HUDEP-2 (cell line): Measurements from ENCODE around the gene SUSD1.
"Not testable (repeated sequence)": the region's sequence is repeated elsewhere in the genome, so short reads cannot be mapped to it uniquely, and the experiment has no call there.

Experiments
- DNase-seq, 76 experiments: peaks; one replicate each; lab custom pipeline; 2025; ENCODE audit not compliant: unreplicated experiment in 76 of 76; lab: John Stamatoyannopoulos, UW

Gene SUSD1

DNA sequence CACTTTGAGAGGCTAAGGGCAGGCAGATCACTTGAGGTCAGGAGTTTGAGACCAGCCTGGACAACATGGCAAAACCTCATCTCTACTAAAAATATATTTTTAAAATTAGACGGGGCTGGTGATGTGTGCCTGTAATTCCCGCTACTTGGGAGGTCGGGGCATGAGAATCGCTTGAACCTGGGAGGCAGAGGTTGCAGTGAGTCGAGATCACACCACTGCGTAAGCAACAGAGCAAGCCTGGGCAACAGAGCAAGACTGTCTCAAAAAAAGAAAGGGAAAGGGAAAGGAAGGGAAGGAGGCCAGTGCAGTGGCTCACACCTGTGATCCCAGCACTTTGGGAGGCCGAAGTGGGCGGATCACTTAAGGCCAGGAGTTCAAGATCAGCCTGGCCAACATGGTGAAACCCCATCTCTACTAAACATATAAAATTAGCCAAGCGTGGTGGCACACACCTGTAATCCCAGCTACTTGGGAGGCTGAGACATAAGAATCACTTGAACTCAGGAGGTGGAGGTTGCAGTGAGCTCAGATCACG lies 101.4 kb downstream of the SUSD1 start:
- not testable (repeated sequence) for DNase-seq

DNA sequence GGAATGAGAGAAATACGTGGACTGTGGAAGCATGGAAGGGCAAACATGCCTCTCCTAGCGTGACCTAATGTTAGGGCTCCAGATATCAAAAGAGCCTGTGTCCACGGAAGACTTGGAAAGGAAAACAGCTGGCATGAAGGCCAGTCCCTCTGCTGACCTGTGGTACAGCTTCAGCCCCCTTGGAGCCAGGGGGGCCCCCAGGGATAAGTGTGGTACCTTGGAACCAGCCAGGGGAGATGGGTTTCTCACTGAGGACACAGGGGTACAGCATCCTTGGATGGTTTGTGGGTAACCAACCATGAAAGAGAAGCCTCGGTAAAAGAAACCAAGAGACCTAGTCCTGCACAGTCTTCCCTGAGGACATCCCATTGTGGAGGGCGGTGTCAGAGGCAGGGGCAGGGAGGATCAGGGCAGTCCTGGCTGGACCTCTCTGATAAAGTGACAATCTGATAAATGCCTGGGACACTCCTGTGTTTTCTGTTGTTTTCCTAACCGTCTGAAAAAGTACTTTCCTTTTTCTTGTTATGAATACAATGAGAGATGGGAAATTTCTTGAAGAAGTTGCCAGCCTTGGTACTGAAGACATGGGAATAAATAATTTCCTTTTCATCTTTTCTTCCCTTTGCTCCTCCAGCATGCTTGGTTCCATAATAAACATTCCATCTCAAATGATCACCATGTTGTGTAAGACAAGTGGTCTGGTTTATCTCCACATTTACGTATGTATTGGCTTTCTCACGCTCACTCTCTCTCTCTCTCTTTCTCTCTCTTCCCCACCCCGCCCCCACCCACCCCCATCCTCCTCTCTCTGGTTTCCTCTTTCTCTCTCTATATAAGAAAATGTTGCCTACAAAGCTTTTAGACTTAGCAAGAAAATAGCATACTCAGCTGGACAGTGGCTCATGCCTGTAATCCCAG lies 102.1 kb downstream of the SUSD1 start:
- peak in 52 of 76 experiments; percentile 4 to 71 (median 32) for DNase-seq

DNA sequence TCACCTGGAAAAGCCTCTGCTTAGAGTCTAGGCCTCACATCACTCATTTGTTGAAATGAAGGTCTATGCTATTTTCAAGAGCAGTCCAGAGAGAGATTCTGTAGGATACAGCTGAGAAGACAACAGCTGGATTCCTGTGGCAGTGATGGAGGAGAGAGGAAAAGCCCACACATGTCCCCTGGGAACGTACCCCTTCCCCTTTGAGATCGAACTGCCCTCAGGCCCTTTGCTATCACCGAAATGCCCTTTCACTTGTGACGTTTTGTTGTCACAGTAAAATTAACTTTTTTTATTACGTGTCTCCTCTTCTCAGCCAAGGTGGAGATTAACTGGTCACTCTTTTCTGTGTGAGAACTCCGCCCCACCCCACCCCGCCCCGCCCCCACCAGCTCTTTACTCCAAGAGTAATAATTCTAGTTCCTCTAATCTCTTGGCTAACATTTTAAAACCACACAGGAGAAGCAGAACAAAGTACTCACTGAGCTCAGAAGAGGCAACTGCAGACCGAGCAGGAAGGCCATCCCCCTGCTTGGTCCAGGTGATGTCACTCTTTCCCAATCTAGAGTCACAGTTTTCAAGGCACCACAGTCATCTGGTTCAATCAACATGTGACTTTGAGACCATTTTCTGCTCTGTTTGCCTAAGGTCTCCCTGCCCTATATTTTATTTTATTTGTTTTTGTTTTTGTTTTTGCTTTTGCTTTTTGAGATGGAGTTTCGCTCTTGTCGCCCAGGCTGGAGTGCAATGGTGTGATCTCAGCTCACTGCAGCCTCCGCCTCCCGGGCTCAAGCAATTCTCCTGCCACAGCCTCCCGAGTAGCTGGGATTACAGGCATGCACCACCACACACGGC lies 105.6 kb downstream of the SUSD1 start:
- peak in 1 of 76 experiments; percentile 21 for DNase-seq

DNA sequence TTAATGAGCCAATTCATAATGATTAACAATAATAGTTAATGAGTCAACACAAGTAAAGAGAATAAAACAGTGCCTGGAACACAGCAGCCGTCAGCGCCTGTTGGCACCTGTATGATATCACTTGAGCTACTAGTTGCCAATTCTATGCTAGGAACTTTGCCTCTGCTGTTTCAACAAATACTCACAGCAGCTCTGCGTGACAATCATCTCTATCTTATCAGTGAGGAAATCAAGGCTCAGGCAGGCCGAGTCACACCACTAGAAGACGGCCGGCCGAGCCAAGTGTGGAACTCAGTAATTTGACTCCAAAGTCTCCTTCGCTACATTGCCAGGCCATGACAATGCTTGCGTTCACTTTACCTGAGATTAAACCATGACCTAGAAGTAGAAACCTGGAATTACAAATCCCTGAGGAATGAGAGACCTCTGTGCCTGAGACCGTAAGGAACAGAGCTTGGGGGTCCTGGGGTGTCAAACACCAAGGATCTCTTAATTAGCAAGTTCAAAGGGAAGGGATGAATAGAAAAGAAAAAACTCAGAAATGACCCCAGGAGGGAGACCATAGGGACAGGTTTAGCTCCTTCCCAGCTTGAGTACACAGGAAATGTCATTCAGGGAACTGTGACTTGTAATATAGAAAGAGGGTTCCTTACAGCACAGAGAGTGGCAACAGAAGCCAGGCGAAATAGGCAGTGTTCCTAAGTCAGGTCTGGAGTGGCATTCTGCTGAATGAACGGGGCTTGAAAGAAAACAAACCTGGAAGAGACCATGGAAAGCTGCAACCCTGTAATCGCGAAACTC lies 109.1 kb downstream of the SUSD1 start:
- peak in 12 of 76 experiments; percentile 2 to 34 (median 12) for DNase-seq

DNA sequence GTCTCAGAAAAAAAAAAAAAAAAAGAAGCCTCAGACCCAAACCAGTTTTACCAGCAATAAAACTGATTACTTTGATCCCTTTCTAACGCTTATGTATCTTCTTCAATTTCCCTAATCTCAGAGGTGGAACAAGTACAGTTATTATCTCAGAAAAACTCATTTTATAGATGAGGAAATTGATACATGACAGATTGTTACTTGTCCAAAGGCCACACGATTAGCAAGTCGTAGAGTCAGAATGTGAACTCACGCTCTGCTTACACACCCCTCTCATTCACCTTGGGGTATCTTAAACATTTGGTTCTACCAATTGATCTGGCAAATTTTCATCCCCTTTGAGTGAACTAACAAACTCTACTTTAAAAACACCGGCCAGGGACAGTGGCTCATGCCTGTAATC lies 110.2 kb downstream of the SUSD1 start:
- no peak for DNase-seq

DNA sequence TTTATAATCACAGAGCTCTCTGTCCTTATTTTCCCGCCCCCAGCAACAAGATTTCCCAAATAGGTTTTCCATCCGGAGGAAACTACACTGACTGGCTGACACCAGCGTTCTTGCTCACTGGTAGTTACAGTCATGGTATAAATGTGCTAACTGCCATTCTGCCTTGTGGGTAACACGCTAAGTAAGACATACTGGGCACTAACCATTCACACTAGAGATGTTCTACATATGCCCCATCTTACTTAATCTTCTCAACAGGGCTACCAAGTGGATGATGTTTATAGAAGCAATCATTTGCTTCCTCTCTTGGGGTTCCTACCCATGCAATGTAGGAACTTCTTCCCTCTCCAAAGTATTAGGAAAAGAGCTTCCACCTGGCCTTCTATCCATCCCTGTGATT lies 111.5 kb downstream of the SUSD1 start:
- no peak for DNase-seq

DNA sequence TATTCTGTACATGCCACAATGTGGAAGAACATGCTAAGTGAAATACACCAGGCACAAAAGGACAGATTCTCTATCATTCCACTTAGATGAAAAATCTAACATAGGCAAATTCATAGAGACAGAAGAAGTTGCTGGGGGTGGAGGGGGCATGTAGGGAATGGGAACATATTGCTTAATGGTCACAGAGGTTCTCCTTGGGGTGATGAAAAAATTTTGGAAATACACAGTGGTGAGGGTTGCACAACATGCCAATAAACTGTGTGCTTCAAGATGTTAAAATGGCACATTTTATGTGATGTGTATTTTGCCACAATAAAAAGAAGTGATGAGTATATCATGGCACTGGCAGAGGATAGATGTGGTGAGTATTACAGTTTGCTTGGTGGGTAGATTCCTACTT lies 111.9 kb downstream of the SUSD1 start:
- no peak for DNase-seq

DNA sequence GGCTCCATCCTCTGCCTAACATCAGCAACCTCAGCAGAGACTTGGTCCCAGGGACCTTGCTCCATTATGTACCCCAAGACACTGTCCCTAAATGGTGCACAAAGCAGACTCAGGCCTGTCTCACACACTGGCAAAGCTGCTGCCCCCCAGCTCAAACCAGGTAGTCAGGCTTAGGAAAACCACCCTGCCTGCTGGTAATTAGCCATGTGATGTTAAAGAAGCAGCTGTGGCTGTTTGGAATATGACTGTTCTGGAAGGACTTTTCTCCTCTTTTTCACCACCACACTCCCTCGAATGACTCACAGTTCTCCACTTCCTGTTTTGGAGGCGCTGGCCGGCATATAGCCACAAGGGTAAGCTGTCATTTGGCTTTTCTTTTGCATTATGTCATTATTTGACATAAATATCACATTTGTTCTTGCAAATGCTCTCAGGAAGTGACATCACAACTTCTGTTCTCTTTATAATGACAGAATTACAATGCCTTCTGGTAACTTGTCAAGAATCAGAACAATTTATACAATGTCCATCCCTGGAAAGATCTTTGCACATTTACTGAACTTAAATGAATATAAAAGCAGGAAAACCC lies 113.9 kb downstream of the SUSD1 start:
- DNase-seq: peak in 35 of 76 experiments; percentile 3 to 63 (median 24)

DNA sequence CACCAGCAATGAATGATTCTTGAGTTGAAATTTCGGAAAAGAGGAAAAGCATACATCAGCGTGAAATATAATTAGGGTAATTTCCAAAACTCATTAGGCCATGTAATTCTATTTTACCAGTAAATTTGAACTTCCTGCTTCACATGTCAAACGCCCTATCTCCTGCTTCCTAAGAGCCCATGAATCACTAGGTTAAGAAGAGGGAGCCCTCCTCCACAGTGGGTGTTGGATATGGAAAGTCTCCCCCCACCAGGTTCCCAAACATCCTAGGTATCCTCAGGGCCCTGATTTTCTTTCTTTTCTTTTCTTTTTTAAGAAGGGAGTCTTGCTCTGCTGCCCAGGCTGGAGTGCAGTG lies 115.2 kb downstream of the SUSD1 start:
- DNase-seq: no peak

DNA sequence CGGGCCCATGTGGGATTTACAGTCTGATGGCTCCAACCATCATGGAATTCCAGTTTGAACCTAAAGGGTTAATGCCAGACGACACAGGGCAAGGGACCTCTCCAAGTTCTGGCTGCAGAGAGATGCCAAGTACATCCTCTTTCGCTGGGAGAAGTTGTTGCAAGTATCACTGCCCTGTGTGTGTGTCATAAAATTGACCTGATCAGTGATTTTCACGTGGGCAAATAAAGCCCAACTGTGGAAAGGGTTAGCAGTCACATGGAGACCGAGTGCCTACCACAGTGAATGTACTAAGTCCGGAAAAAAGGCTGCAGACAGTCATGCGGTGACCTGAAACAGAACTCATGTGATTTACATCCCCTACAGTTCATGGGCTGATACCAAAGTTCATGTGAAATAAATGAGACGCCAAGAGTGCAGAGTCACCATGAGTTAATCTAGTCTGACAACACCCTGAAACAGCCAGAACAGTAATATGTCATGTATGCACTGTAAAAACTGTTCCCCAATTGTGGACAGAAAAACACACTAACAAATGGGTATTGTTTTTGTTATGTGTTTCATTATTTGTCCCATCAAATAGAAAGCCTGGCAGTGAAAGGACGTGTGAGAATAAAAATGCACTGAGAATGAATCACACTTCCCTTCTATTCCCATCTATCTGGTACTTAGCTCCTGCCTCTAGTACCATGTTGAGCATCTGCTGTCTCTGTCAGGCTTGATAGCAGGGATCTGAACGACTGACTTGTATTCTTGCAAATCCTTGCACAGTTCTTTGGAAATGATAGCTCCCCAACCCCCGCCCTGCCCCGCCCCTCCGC lies 115.7 kb downstream of the SUSD1 start:
- peak in 1 of 76 experiments; percentile 16 for DNase-seq

DNA sequence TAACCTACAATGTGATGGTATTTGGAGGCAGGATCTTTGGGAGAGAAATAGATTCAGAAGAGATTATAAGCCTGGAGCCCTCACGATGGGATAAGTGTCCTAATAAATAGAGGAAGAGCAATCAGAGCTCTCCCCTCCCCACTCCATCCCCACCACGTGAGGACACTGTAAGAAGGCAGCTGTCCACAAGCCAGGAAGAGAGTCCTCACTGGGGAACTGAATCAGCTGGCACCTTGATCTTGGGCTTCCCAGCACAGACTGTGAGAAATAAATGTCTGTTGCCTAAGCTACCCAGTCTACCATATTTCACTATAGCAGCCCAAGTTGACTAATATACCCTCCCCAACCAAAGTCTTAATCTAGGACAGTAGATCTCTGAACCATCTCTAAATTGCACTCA lies 118.1 kb downstream of the SUSD1 start:
- DNase-seq: no peak

DNA sequence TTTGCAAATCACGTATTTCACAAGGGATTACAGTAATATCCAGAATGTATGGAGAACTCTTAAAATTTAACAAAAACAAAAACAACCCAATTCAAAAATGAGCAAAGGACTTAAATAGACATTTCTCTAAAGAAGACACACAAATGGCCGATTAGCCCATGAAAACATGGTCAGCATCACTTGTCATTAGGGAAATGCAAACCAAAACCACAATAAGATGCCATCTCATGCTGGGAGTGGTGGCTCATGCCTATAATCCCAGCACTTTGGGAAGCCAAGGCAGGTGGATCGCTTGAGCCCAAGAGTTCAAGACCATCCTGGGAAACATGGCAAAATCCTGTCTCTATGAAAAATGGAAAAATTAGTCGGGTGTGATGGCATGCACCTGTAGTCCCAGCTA lies 120.2 kb downstream of the SUSD1 start:
- DNase-seq: no peak

DNA sequence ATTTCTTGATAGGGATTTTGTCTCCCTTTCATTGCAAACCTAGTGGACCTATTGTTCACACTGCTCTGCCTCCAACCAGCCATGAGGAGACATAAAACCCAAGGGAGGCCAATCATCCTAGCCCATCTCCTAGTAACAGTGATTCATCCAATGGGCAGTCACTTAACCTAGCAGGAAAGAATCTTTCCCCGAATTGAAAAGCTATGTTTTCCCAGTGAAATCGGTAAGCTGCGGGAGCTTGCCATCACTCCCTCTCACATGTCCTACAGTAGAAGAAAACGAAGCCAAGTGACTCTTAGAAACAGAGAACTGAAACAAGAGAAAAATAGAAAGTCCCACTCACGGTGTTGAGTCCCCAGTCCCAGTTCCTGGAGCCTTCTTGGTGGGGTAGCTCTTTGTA lies 123.3 kb downstream of the SUSD1 start:
- DNase-seq: no peak

DNA sequence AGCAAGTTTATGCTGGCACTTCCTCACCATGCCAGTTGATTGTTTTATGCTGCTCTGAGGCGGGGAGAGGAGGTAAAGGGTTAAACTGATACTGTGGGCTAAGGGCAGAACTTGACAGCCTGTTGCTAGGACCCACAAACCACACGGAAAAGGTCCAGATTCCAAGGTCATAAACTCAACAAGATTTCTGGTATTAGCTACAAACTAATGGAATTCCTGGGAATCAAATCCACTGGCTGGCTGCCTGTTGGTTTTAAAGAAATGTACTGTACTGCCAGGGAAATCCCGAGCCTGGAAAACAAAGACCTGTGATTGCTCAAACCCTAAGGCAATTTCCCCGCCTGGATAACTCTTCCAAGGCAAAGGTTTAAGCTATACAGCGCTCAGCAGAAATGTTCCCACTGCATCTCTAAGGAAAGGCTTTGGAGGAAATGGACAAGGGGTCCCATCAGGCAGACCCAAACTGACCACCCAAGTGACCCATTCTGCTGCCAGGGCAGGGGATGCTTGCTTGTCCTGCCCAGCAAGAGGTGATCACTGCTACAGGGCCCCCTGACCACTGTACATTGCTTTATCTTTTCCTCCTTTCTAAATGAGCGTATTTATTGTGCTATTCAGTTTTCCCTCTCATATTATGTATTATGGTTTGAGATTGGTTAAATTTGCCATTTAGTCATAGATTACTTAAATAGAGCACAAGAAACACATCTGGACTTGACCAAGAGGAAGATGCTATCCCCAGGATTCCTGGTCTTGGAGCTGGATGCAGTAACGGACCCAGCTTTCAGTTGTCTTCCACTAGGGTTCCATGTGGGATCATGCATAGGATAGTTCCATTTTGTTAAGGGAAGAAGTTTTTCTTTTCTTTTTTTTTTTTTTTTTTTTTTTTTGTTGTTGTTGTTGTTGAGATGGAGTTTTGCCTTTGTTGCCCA lies 124.3 kb downstream of the SUSD1 start:
- DNase-seq: no peak

DNA sequence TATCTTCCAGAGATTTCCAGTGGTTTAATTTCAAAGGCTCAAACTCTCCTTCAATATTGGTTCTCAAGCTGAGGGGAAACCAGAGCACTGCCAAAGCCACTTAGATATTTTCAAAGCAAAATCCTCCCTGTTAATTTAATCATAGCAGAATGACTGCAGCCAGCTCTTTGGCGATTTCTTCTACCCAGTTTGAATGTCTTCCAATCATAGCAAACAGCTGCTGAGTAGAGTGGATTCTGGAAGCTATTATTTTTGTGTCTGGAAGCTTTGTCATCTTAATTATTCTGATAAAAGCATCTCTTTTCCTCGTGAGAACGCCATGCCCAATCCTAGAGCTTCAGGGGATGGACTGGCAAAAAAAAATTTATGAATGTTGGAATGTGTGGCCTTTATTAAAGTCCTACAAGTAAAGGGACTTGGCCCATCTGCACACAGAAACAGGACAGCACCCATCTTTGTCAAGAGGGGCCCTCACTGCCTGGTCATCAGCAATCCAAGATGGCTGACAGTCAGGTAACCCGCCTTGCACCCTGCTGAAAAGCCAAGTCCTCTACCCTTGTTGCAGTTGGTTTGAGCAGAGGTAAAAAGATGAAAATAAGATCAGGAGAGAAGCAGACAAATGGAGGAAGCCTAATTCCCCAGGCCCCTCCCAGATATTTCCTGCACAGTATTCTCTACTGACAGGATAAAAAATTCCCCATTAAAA lies 125.1 kb downstream of the SUSD1 start:
- DNase-seq: no peak

DNA sequence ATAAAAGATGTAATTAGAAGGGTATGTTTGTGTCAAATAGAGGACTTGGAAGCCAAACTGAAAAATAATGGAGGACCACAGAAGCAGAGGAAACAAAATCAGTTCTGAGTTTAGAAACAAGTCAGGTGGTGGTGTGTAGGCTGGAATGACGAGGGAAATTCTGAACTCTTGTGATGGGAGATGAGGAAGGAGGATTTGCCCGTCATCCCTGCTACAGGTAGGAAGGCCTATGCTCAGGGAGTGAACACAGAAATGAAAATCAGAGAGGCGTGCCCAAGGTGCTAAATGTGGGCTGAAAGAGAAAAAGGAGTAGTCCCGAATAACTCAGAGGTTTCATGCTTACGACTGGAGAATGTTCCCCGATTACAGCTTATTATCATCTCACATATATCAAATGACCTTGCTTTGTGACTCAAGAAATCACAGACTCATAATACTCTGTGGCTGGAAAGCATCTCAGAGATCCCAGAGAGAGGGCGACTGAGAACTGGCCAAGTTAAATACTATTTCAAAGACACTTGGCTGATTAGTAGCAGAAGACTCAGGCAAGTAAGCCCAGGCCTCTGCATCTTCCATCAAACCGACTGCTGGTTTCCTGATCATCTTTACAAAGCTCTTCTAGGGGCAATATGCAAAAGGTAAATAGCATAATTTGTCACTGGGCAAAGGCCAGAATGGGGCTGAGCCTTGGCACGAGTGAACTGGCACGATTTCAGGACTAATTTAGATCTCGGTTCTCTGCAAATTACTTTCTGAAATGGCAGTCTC lies 126.0 kb downstream of the SUSD1 start:
- DNase-seq: no peak

DNA sequence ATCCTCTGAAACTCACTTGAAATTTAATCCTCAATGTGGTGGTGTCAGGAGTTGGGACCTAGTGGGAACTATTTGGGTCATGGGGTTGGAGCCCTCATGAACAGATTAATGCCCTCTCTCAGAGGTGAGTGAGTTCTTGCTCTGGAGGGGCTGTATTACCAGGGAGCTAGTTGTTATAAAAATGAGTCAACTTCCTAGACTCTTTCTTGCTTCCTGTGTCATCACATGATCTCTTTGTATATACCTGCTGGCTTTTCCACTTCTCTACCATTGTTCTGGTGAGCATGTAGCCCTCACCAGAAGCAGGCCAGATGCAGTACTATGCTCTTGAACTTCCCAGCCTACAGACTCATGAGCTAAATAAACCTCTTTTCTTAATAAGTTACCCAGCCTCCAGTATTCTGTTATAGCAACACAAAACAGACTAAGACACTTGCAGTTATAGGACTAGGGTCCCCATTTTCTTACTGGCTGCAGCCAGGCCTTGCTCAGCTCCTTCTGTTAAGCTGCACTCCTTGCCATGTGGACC lies 127.5 kb downstream of the SUSD1 start:
- DNase-seq: no peak
